Inferior parietal cortex (tissue), 1 donor: ENCODE measurements around the gene NPLOC4.

Source experiments
- DNase-seq: peaks from one replicate; pipeline ENCODE4 v3.0.0-alpha.2; 2016; ENCODE audit errors: extremely low spot score

Gene NPLOC4

GRCh38 chr17:81518785-81519283, 118.1 kb downstream of the NPLOC4 start:
- DNase-seq: no peak

GRCh38 chr17:81518113-81518784, 118.7 kb downstream of the NPLOC4 start:
- no peak for DNase-seq

- DNase-seq: no peak
These were observed 119.4 kb downstream of the NPLOC4 start for GRCh38 chr17:81517339-81518112.

GRCh38 chr17:81517009-81517338, 119.9 kb downstream of the NPLOC4 start:
- DNase-seq: no peak

- DNase-seq: no peak
These were observed 120.5 kb downstream of the NPLOC4 start for GRCh38 chr17:81516439-81516838.

- no peak for DNase-seq
These were observed 121.3 kb downstream of the NPLOC4 start for GRCh38 chr17:81515530-81516041.

GRCh38 chr17:81514739-81515529, 122.0 kb downstream of the NPLOC4 start:
- DNase-seq: peak; percentile 17

- DNase-seq: no peak
These were observed 122.5 kb downstream of the NPLOC4 start for GRCh38 chr17:81514489-81514738.

- DNase-seq: no peak
These were observed 123.0 kb downstream of the NPLOC4 start for GRCh38 chr17:81513753-81514488.

- DNase-seq: peak; percentile 48
These were observed 123.5 kb downstream of the NPLOC4 start for GRCh38 chr17:81513372-81513752.

GRCh38 chr17:81512562-81513371, 124.1 kb downstream of the NPLOC4 start, which contains the start of gene ACTG1:
Gene ACTG1, minus strand, starts transcription at chr17:81512799. Its CDS starts 445 bp downstream, at chr17:81512354.
- DNase-seq: peak; percentile 93

- no peak for DNase-seq
These were observed 124.9 kb downstream of the NPLOC4 start for GRCh38 chr17:81511804-81512561.

GRCh38 chr17:81511554-81511803, 125.4 kb downstream of the NPLOC4 start:
- no peak for DNase-seq

GRCh38 chr17:81510785-81511553, 125.9 kb downstream of the NPLOC4 start:
- DNase-seq: no peak

- no peak for DNase-seq
These were observed 126.7 kb downstream of the NPLOC4 start for GRCh38 chr17:81509972-81510784.

- no peak for DNase-seq
These were observed 127.5 kb downstream of the NPLOC4 start for GRCh38 chr17:81509207-81509971.

- no peak for DNase-seq
These were observed 128.2 kb downstream of the NPLOC4 start for GRCh38 chr17:81508639-81509206.
